Activated CD4-positive, alpha-beta T cell treated with anti-CD3 and anti-CD28 coated beads, Interleukin-2, Interleukin-4, amounts not matched to agents 100 ng/mL and 50 ng/mL, durations not matched to agents 16 hours and 8 hours (primary cell): ENCODE data around the gene OR51I2.

ENCODE experiments used
- DNase-seq: peaks from one replicate; pipeline ENCODE4 v3.0.0-alpha.2; 2020; ENCODE audit warnings: low spot score

OR51I2 gene, protein sequence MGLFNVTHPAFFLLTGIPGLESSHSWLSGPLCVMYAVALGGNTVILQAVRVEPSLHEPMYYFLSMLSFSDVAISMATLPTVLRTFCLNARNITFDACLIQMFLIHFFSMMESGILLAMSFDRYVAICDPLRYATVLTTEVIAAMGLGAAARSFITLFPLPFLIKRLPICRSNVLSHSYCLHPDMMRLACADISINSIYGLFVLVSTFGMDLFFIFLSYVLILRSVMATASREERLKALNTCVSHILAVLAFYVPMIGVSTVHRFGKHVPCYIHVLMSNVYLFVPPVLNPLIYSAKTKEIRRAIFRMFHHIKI

DNA sequence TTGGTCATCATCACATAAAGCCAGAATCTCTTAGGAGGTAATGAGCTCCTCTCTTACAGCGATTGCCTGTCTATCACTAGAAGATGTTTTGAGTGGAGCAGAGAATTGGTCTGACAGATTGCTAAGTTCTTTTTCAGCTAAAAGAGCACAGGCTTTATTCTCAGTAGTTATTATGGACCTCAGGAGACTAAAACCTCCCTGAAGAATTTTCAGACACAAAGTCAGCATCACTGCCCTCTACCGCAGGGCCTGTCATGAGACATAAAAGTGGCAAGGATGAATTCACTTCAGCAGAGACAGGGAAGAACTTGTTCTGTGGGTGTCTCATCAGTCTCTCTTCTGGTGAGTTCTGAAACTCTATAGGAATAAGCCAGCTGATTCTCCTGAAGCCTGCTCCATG lies at the start of gene OR51I2:
OR51I2 (plus strand) TSS at position 301 of the 400 bp plus-strand sequence. CDS start 4,166 bp downstream, outside the sequence.
- DNase-seq, result no peak

DNA sequence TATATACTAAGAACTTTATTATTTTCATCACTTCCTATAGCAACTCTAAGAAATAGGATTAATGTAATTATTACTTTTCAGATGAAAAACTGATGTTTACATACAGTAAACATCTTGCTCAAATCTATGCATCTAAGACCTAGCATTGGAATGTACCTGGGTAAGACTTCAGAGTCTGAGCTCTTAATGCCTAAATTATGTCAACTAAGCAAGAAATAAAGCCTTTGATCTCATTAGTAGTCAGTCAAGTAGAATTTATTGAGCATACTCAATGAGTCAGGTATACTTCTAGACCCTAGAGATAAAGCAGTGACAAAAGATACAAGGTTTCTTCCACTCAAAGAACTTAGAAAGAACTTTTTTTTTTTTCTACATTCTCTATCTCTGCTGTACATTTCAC lies 44.0 kb upstream of the OR51I2 start:
- DNase-seq, result no peak

DNA sequence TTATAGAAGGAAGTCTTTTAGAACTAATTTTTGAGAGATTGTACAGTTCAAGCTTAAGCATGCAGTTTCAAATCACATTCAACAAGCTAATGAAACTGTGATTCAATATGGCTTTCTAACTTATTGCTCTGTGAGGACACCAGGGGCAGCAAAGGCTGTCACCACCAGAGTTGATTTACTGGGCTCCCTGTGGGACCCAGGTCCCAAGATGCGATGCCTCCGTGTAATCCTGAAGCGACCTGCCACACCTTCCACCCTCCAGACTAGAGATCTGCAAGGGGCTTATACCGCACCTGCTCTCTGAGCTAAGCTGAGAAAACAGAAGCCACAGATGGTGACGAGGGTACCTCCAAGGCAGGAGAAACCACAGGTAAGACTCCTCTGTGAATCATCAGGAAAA lies 28.1 kb upstream of the OR51I2 start:
- DNase-seq, result no peak

DNA sequence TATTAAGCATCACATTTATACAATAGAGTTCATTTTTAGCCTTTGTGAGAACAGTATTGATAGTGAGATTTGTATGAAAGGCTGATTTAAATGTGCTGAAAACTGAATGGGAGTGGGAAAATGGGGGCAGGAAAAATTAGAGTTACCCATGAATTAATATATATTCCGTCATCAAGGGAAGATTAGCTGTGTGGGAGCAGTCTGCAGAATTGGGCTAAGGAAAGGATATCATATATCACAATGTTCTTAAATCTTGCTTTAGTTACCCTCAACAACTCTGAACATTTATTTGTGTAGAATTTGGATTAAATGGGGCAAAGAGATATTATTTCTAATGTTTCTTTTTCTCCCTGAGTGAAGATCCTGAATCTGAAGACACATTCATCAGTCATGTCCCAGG lies 27.3 kb upstream of the OR51I2 start, which contains the start of gene OR51Q1:
OR51Q1 (plus strand) TSS at position 301 of the 400 bp plus-strand sequence; CDS start at position 391, 90 bp downstream.
- DNase-seq, result no peak

DNA sequence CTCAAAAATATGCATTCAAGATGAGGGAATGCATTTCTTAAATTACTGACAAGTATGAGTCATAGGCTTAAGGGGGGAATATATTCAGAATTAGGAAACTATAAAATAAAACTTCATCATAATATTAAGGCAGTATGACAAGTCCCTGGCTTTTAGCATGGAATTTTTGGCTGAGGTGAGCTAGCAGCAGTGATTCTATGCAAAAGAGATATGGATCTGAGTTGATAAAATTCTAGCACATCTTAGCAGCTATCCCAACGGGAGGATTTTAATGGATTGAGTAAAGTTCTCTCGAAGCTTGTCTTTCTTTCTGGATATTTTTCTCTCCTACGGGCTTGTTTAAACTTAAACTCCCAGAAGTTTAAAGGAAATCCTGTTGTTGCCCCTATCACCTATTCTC lies 26.0 kb upstream of the OR51I2 start:
- DNase-seq, result no peak

DNA sequence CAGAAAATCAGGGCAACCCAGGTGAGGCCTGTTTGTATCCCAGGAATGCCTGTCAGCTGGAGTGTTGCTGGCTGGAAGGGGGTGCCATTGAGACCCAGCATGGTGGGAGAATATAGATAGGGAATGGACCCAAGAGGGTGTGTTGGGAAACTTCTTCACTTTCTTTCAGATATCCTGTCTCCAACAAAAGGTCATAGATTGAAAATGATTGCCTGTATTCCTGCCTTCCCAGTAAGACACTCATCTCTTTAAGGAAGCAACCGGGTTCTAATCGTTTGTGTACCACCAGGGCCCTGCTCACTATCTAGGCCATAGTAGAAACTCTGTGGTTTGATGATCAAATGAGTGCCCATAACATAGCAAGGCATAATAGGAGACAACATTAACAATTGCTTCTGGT lies 7.7 kb upstream of the OR51I2 start, which contains the start of gene OR51I1:
OR51I1 (minus strand) TSS at position 101 of the 400 bp plus-strand sequence; CDS start at position 101, 0 bp downstream.
- DNase-seq, result no peak

DNA sequence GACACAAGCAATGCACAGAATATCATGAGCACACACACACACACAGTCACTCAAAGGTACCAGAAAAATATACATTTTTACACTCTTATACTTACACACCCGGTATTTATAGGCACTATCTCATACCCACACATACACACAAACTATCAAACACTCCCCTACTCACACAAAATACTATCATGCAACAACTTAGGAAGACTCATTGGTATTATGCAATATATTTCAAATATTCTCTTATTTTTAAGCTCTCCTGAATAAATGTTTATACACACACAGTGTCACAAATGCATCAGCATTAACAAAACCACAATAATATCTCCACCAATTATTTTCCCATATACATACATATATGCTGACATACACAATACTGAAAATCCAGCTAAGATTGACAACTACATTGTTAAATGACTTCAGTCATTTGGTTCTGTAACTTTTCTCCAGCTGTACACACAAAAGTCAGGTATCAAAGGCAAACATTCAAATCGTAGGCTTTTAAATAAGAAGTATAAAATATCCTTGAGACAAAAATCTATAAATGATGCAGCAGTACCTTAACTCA lies 5.2 kb upstream of the OR51I2 start:
- DNase-seq, result no peak

DNA sequence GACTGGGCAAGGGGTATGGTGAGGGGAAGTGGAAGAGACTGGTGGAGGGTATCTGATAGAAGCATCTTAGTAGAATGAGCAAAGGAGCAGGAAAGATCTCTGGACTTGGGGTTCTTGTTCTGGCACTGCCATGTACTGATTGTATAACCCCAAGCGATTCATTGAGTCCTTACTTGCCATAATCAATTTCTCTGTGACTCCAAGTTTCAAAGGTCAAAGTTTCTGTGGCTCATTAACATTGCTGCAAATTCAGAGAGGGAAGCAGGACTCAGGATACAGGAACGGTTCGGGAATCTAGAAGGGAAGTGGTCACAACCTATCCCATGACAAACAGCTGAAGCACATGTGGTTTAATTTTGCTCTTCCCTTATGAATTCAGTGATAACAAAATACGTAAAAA lies 309 bp downstream of the OR51I2 start:
- DNase-seq, result no peak

DNA sequence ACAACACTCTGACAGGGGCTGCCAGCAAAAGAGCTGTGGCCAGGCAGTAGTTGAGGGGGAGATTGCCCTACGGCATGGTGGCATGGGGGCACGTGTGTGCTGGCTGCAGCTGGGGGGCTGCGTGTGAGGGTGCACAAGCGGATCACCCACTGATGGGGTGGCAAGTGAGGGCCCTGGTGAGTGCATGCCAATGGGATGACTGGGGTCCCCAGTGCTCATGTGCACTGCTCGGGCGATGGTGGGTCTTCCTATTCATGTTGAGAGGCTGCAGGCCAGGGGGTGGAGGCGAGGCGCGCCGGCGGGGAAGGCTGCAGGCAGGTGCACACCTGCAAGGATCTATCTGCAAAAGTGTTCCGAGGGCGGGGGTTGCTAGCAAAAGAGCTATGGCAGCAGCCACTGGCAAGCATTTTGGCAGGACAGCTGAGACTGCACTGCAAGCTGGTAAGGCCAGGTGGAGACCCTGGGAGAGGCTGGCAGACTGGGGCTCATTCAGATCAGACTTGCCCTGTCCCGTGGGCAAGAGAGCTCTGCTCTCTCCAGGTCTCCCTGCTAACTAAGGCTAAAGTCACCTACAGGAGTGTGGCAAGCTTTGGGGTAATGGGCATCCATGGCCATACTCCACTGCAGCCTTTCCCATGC lies 12.0 kb downstream of the OR51I2 start:
- DNase-seq, result no peak

DNA sequence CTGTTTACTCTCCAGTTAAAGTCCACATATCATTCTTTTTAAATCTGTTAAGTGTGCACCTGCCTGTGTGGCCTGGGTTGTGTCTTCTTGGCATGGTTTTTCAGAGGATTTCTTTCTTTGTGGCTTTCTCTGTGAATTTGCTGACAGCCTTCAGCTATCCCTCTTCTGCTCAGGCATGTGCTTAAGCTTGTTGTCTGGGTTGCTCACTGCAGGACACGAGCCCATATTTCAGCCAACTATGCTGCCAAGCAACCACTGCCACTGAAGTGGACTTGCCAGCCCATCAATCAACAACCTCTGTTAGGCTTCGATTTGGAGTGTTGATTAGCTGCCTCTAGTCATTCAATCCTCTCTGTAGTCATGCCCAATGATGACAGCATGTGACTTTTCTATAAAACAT lies 18.4 kb downstream of the OR51I2 start:
- no peak for DNase-seq

DNA sequence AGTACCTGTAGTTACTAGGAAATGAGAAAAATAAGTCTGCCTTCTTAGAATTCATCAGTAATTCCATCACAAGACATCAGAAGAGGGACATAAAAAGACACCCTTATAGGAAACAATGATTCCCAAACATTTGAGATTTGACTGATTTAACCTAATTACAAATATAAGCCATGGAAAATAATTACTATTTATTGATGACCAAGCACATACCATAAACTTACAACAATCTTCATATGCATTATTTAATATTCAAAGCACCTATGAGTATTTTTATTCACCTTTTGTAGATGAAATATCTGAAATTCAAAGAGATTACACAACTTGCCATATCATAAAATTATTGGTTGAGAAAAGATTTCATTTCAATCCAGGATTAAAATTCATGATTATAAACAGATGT lies 24.8 kb downstream of the OR51I2 start:
- no peak for DNase-seq

DNA sequence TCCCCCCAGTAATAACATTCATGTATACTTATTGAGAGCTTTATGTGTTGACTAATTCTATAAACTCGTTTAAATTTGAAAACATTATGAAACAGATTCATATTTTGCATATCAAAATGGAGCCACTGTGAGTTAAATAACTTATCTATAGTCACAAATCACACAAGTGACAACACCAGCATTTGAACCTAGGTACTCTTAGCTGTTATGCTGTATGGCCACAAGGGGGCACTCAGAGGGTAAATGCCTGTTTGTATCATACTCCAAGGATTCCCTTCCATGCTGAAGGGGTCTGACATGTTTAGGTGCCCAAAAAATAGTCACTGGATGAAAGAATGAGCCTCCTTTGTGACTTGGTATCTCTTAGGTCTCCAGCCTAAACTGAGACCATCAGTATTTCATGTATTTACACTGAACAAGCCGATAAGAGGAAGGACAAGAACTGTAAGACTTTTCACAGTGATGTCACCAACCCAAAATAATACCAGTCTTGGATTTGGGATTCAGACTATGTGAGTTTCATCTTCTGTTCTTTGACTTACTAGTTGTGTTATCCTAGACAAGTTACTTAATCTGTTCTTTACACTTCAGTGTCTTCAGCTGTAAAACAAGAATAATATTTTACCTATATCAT lies 27.2 kb downstream of the OR51I2 start:
- DNase-seq, result peak; percentile 37

DNA sequence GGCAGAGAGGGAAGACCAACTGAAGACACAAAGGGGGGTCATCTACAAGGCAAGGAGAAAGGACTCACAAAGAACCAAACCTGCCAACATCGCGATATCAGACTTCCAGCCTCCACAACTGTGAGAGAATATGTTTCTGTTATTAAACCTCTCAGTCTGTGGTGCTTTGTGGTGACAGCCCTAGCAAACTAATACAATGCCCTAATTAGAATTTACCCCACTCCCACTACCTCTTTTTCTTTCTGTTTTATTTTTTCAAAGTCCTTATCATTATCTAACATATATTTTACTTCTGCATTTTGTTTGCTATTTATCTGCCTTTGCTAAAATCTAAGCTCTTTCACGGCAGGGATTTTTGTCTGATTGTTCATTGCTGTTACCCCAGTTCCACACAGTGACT lies 36.9 kb downstream of the OR51I2 start:
- DNase-seq, result no peak

DNA sequence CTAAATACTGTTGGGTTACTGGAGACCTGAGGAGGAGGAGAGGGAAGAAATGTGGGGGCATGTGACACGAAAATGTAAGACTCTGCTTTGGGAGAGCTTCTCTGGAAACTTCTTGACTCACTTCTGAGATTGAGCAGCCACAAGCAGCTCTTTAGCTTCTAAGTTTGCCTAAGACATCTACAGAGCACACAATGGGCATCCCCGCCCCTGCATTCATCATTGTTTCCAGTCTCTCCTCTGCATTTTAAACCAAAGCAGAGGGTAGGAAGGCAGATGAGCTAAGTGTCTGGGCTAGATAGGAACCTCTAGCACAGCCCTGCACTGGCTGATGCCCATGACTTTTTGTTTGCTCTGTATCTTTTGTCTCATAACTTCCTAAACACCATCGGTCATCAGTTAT lies 37.3 kb downstream of the OR51I2 start:
- no peak for DNase-seq

DNA sequence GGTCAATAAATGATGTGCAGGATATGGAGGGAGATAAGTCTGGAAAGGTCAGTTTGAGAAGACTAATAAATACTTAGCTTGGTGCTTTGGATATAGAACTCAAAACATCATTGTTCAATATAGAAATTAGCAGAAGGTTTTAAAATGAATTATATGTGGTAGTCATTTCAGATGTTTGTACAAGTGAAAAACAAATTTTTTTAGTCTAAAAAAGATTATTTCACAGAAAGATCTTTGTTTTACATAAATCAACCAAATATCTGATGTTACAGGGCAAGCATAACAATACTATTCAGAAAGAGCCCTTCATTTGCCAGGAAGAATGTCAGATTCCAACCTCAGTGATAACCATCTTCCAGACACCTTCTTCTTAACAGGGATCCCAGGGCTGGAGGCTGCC lies 39.3 kb downstream of the OR51I2 start, which contains the start of gene OR52D1:
OR52D1 (plus strand) TSS at position 301 of the 400 bp plus-strand sequence; CDS start at position 323, 22 bp downstream.
- no peak for DNase-seq

DNA sequence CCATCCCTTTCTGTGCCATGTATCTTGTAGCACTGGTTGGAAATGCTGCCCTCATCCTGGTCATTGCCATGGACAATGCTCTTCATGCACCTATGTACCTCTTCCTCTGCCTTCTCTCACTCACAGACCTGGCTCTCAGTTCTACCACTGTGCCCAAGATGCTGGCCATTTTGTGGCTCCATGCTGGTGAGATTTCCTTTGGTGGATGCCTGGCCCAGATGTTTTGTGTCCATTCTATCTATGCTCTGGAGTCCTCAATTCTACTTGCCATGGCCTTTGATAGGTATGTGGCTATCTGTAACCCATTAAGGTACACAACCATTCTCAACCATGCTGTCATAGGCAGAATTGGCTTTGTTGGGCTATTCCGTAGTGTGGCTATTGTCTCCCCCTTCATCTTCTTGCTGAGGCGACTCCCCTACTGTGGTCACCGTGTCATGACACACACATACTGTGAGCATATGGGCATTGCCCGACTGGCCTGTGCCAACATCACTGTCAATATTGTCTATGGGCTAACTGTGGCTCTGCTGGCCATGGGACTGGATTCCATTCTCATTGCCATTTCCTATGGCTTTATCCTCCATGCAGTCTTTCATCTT lies 39.8 kb downstream of the OR51I2 start:
- DNase-seq, result no peak

DNA sequence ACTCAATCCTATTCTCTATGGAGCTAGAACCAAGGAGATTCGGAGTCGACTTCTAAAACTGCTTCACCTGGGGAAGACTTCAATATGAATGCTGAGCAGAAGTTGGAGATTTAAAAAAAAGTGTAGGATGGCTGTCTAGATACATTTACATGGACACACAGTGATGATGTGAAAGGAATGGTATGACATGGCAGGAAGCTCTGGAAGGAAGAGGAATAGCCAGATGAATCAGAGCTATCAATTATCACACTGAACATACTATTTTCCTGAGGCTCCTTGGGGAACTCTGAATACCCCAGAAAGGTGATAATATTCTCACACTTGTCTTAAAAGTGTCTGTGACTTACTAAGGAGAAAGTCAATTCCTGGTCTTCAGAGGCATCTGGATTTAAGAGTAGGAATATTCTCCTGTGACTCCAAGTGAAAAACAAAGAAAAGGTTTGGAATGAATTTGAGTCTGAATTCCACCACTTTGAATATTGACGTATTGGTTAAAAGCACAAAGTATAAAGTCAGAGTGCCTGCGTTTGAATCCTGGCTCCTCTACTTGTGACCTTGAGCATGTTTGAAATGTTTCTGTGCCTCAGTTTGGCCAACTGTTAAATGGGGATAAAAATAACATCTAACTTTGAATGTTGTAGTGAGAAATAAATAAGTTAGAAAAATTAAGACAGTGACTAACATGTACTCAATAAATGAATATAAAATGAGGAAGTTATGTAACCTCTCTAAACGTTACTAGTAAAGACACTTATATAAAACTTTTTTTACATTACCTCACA lies 40.6 kb downstream of the OR51I2 start:
- no peak for DNase-seq

DNA sequence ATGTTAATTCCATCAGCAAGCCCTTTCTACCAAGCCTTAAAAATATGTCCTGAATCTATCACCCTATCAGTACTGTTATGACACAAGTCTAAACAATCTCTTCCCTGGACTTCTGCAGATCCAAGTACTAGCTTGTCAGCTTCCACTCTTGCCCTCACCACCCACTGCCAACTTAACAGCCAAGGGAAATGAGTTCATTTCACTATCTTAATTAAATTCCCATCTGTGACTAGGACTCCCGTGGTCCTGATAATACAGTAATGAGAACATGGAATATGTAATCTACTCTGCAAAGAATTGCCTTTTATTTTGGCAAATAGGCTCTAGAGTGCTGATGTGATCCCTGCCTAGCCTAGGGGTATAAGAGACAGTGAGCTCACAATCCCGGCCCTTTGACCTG lies 50.5 kb downstream of the OR51I2 start:
- DNase-seq, result no peak

DNA sequence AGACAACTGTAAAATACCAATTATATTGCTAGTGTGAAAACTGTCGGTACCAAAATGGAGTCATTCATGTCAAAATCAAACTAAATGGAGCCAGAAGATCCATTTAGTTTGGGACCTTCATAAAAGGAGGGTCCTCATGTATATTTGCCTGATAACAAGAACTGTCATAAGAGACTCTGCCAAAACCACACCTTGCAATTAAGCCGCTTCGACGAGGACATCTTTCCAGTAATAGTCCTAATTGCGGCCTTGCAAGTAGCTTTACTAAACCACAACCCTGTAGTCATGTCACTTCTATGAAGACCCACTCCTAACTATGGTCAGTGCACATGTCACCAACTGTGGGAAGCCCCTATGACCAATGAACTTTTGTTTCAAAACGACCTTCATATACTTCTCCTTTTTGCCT lies 51.3 kb downstream of the OR51I2 start:
- no peak for DNase-seq

DNA sequence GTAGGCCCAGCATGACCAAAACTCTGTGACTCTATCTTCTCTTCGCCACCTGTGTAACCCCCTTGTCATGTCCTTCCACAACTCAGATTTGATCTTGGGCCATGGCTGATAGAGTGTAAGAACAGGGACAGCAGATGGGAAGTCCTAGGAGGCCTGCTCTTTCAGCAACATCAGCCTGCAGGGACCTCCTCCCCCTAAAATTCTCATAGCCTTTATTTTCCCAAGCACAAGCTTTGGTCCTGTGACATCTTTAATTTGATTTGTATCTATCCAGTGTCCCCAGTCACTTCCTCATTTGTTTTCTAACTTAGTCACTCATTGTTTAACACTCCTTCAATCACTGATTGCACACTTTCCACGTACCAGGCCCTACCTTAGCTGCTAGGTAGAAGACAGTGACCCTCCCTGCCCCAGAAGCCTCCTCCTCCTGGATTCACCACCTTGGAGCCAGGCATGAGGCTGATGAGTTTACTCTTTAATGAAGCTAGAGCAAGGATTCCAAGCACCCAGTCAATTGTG lies 55.3 kb downstream of the OR51I2 start:
- no peak for DNase-seq

DNA sequence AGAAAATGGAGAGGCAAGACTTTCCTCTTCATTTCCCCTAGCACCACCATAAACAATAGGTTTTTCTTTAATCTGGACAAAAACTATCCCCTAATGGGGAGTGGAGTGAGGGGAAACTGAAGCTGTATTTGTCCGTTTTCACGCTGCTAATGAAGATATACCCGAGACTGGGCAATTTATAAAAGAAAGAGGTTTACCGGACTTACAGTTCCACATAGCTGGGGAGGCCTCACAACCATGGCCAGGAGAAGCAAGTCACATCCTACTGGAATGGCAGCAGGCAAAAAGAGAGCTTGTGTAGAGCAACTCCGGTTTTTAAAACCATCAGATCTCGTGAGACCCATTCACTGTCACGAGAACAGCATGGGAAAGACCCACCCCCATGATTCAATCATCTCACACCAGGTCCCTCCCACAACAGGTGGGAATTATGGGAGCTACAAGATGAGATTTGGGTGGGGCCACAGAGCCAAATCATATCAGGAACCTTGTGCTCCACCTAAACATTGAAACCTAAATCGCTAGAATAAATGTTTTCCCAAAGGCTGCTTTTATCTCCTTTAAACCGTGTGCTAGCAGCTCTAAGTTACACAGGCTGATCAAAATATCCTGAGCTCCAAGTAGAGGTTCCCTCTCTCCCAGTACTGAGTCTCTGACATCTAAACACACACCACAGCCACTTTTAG lies 56.4 kb downstream of the OR51I2 start:
- no peak for DNase-seq
